Ishikawa (cell line): ENCODE data around the gene AMZ1.

ENCODE experiments used
- CEBPB ChIP-seq: IDR thresholded peaks from 2 replicates; pipeline ENCODE4 v1.6.1; 2012
- CREB1 ChIP-seq: IDR thresholded peaks from 2 replicates; pipeline ENCODE4 v1.6.1; 2012; ENCODE audit warnings: low read depth
- EGR1 ChIP-seq: IDR thresholded peaks from 2 replicates; pipeline ENCODE4 v1.6.1; 2012
- EP300 ChIP-seq: IDR thresholded peaks from 2 replicates; pipeline ENCODE4 v1.6.1; 2012; ENCODE audit warnings: borderline replicate concordance
- MAX ChIP-seq: IDR thresholded peaks from 2 replicates; pipeline ENCODE4 v1.6.1; 2012
- RAD21 ChIP-seq: IDR thresholded peaks from 2 replicates; pipeline ENCODE4 v1.6.1; 2012; ENCODE audit warnings: low read depth
- REST ChIP-seq: IDR thresholded peaks from 2 replicates; pipeline ENCODE4 v1.6.1; 2012; ENCODE audit warnings: low read depth, mild to moderate bottlenecking
- TAF1 ChIP-seq: IDR thresholded peaks from 2 replicates; pipeline ENCODE4 v1.6.1; 2012; ENCODE audit warnings: low read depth, mild to moderate bottlenecking
- TCF12 ChIP-seq: IDR thresholded peaks from 2 replicates; pipeline ENCODE4 v1.6.1; 2012; ENCODE audit warnings: low read depth
- TEAD4 ChIP-seq: IDR thresholded peaks from 2 replicates; pipeline ENCODE4 v1.6.1; 2012
- USF1 ChIP-seq: IDR thresholded peaks from 2 replicates; pipeline ENCODE4 v1.6.1; 2012
- YY1 ChIP-seq: IDR thresholded peaks from 2 replicates; pipeline ENCODE4 v1.6.1; 2012; ENCODE audit warnings: low read depth

GRCh38 chr7:2750004-2750407 lies 62.0 kb downstream of the AMZ1 start:
- TF ChIP-seq YY1, result no peak
- TF ChIP-seq MAX, result no peak
- TF ChIP-seq CEBPB, result no peak
- no peak for TF ChIP-seq TEAD4
- no peak for TF ChIP-seq TAF1
- no peak for TF ChIP-seq USF1
- TF ChIP-seq EP300, result no peak
- TF ChIP-seq CREB1, result no peak
- TF ChIP-seq REST, result no peak
- TF ChIP-seq RAD21, result no peak
- no peak for TF ChIP-seq EGR1
- TF ChIP-seq TCF12, result no peak
